ENCODE data around the gene HES5.

- TF ChIP-seq CTCF (IDR thresholded peaks at IDR 0.05) (no peak), POLR2A (IDR thresholded peaks at IDR 0.05) (no peak), POLR2AphosphoS5 (IDR thresholded peaks at IDR 0.05) (no peak)
Measured at GRCh38 chr1:2489615-2490014, 40.4 kb downstream of the HES5 start.

Measured in gastroesophageal sphincter (tissue), 3 donors.